Body of pancreas (tissue), 4 donors: ENCODE measurements around the gene FA2H.

Experiments
- CTCF ChIP-seq, 7 experiments: fragments of 450-650 bp in 4 of 7; fragments of 200-600 bp in 3 of 7; sonication (generic) in 3 of 7; IDR thresholded peaks; one replicate each; pipeline ENCODE4 v1.5.1; 2016 to 2019; ENCODE audit warnings: antibody characterized with exemption in 7 of 7
- POLR2A ChIP-seq, 3 donors: fragments of 450-650 bp; IDR thresholded peaks; one replicate each; pipeline ENCODE4 v1.6.1; 2016; ENCODE audit warnings: antibody characterized with exemption in 3 of 3, mild to moderate bottlenecking in 2 of 3

- TF ChIP-seq POLR2A (IDR thresholded peaks at IDR 0.05): no peak
- no peak for TF ChIP-seq CTCF (IDR thresholded peaks at IDR 0.05)
These were observed 14.4 kb downstream of the FA2H start for GRCh38 chr16:74760007-74760767.
